AG10803 (cell line): ENCODE data around the gene KPNA3.

ENCODE experiments used
- DNase-seq: peaks from one replicate; pipeline ENCODE4 v3.0.0; 2010; ENCODE audit warnings: low read depth
- H3K4me3 ChIP-seq: 2 replicates; pipeline ENCODE4 v1.5.1; 2011; ENCODE audit warnings: mild to moderate bottlenecking, low read length, control low read depth
- CTCF ChIP-seq: conservative IDR thresholded peaks from 2 replicates; pipeline ENCODE4 v1.5.1; 2011; ENCODE audit warnings: mild to moderate bottlenecking, low read length, control low read depth, inconsistent platforms

The KPNA3 gene

GRCh38 chr13:49676581-49677298 lies 115.7 kb downstream of the KPNA3 start:
- no peak overlapping the region for H3K4me3 ChIP-seq
- DNase-seq: no peak
- TF ChIP-seq CTCF: no peak

GRCh38 chr13:49670828-49671227 lies 121.7 kb downstream of the KPNA3 start:
- no peak for DNase-seq
- no peak overlapping the region for H3K4me3 ChIP-seq
- no peak for TF ChIP-seq CTCF

DNA sequence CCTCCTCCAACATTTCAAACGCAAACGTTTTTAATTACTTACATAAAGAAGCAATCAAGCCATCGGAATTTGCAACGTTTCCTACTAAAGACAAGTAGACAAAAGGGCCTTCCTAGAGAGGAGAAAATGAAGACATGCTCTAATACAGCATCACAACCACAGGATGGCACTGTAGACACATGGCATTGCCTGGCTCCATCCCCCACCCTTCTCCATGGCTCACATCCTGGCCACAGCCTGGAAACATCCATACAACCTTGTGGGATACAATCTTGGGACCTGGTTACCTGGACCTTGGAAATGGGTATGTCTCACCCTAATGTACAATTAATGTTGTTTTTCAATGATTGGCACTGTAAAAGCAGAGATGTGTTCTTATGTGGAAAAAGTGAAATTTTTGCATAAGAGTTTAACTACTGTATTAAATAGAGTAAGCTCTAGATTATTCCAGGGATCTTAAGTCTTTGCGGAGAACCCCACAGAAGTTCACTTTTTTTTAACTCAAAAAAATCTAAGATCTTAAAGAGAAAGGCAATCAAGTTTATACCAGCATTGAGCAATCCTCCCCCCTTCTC lies 122.7 kb downstream of the KPNA3 start:
- peak; percentile 65 for DNase-seq
- TF ChIP-seq CTCF: peak; percentile 79
- no peak overlapping the region for H3K4me3 ChIP-seq

DNA sequence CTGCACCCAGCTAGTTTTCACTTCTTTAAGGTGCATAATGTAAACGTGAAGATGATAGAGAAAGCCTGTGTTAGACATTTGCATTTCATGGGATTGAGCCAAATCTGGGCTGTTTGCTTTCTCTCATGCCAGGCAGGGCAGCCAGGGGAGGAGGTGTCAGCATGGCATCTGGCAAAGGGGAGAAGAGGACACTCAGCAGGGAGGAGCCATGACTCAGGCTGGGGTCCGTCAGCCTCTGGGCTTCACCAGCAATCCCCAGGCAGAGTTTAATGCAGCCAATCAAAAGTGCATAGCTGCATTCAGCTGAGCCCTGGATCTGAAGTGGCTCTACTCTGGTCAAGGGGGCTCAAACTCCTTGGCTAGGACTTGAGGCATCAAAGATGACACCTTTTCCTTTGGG lies 124.7 kb downstream of the KPNA3 start:
- H3K4me3 ChIP-seq: no peak overlapping the region
- TF ChIP-seq CTCF: no peak
- DNase-seq: peak; percentile 23

GRCh38 chr13:49664606-49665005 lies 127.9 kb downstream of the KPNA3 start:
- no peak overlapping the region for H3K4me3 ChIP-seq
- no peak for TF ChIP-seq CTCF
- no peak for DNase-seq

GRCh38 chr13:49657241-49657641 lies 135.2 kb downstream of the KPNA3 start:
- no peak for TF ChIP-seq CTCF
- no peak overlapping the region for H3K4me3 ChIP-seq
- DNase-seq: no peak

DNA sequence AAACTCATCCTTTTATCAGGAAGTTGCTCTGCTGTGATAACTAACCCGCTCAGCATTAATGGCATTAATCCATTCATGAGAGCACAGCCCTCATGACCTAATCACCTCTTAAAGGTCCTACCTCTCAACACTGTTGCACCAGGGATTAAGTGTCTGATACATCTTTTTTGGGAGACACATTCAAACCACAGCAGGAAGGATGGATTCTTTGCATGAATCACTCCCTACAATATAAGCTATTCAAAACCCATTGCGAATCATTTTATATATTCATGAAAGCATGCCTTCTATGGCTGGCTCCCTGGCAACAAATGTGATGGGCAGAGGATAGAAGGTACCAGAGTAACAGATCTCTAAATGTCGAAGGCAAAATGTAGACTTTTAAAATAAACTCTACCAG lies 136.6 kb downstream of the KPNA3 start:
- DNase-seq: peak; percentile 18
- TF ChIP-seq CTCF: no peak
- H3K4me3 ChIP-seq: no peak overlapping the region
